ENCODE results near the gene EXT2.

The EXT2 gene

GRCh38 chr11:44083906-44084305, 11.6 kb upstream of the EXT2 start:
- Histone ChIP-seq H2BK5ac (ENCODE audit: low read depth, low read length, poor library complexity, severe bottlenecking) (no peak overlapping the region), H4K91ac (ENCODE audit: low read length) (no peak overlapping the region), H3K4me1 (ENCODE audit: control insufficient read depth, insufficient read depth, low read depth, low read length) (no peaks in the 10 kb centered on the region), H3K14ac (ENCODE audit: low read length in 2 of 2) (no peak overlapping the region), H3K79me1 (replicated peaks; ENCODE audit: low read length, poor library complexity, severe bottlenecking) (no peaks in the 10 kb centered on the region), H2AFZ (ENCODE audit: low read depth, low read length) (no peak overlapping the region), H3K4me2 (ENCODE audit: low read length, poor library complexity, severe bottlenecking) (no peak overlapping the region), H3K23ac (ENCODE audit: low read length in 2 of 2) (no peak overlapping the region), H3K36me3 (ENCODE audit: control insufficient read depth in 1 of 2, insufficient read depth in 2 of 2, low read depth in 1 of 2, low read length in 2 of 2) (peaks cover 0 to 57% of the 10 kb centered on the region in 2 experiments), H3K4ac (ENCODE audit: low read depth in 1 of 2, low read length in 2 of 2) (no peak overlapping the region), H3K9me3 (ENCODE audit: control insufficient read depth, low read length) (no peaks in the 10 kb centered on the region), H3K18ac (ENCODE audit: low read depth in 1 of 2, low read length in 2 of 2) (no peak overlapping the region), H2BK15ac (ENCODE audit: low read depth, poor library complexity, severe bottlenecking) (no peak overlapping the region), H2AK5ac (ENCODE audit: low read length, severe bottlenecking) (no peak overlapping the region), H3K27ac (ENCODE audit: low read length, poor library complexity, severe bottlenecking) (no peak overlapping the region), H2BK120ac (ENCODE audit: low read depth, low read length) (no peak overlapping the region), H4K8ac (ENCODE audit: low read length) (no peak overlapping the region), H3K27me3 (ENCODE audit: control insufficient read depth in 1 of 2, insufficient read depth in 1 of 2, low read length in 2 of 2) (peaks cover 0 to 7% of the 10 kb centered on the region in 2 experiments), H3K4me3 (ENCODE audit: insufficient read depth in 1 of 2, low read depth in 1 of 2, low read length in 2 of 2) (no peak overlapping the region), H3K9ac (ENCODE audit: low read length) (no peak overlapping the region), H2BK12ac (ENCODE audit: low read length in 2 of 2) (no peak overlapping the region)
- WGBS: 82% methylated on average over 3 of the region's 5 CpGs
- DNase-seq: no peak

DNA sequence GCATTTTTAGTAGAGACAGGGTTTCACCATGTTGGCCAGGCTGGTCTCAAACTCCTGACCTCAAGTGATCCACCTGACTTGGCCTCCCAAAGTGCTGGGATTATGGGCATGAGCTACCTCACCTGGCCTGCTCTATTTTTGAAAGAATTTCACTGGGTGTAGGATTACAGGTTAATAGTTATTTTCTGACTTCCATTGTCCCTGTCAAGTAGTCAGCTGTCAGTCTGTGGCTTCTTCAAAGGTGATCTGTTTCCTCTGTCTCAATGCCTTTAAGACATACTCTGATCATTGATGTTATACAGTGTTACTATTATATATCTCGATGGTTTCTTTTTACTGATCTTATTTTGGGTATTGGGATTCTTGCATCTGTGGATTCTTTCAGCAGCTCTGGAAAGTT, 10.1 kb upstream of the EXT2 start:
- Histone ChIP-seq H2AFZ (ENCODE audit: low read depth, low read length) (no peak overlapping the region), H3K4me1 (ENCODE audit: control insufficient read depth, insufficient read depth, low read depth, low read length) (no peaks in the 10 kb centered on the region), H3K4ac (ENCODE audit: low read depth in 1 of 2, low read length in 2 of 2) (no peak overlapping the region), H4K8ac (ENCODE audit: low read length) (no peak overlapping the region), H3K27me3 (ENCODE audit: control insufficient read depth in 1 of 2, insufficient read depth in 1 of 2, low read length in 2 of 2) (peaks cover 0 to 3% of the 10 kb centered on the region in 2 experiments), H3K23ac (ENCODE audit: low read length in 2 of 2) (no peak overlapping the region), H2BK5ac (ENCODE audit: low read depth, low read length, poor library complexity, severe bottlenecking) (no peak overlapping the region), H3K4me3 (ENCODE audit: insufficient read depth in 1 of 2, low read depth in 1 of 2, low read length in 2 of 2) (no peak overlapping the region), H2BK12ac (ENCODE audit: low read length in 2 of 2) (no peak overlapping the region), H3K14ac (ENCODE audit: low read length in 2 of 2) (no peak overlapping the region), H3K36me3 (ENCODE audit: control insufficient read depth in 1 of 2, insufficient read depth in 2 of 2, low read depth in 1 of 2, low read length in 2 of 2) (peaks cover 0 to 50% of the 10 kb centered on the region in 2 experiments), H3K79me1 (replicated peaks; ENCODE audit: low read length, poor library complexity, severe bottlenecking) (no peaks in the 10 kb centered on the region), H2BK15ac (ENCODE audit: low read depth, poor library complexity, severe bottlenecking) (no peak overlapping the region), H3K9ac (ENCODE audit: low read length) (no peak overlapping the region), H3K4me2 (ENCODE audit: low read length, poor library complexity, severe bottlenecking) (no peak overlapping the region), H2AK5ac (ENCODE audit: low read length, severe bottlenecking) (no peak overlapping the region), H3K18ac (ENCODE audit: low read depth in 1 of 2, low read length in 2 of 2) (no peak overlapping the region), H3K9me3 (ENCODE audit: control insufficient read depth, low read length) (no peaks in the 10 kb centered on the region), H3K27ac (ENCODE audit: low read length, poor library complexity, severe bottlenecking) (no peak overlapping the region), H2BK120ac (ENCODE audit: low read depth, low read length) (no peak overlapping the region), H4K91ac (ENCODE audit: low read length) (no peak overlapping the region)
- WGBS: 100% methylated on average over 1 of the region's 1 CpG
- DNase-seq: no peak

GRCh38 chr11:44088377-44088776, 7.1 kb upstream of the EXT2 start:
- Histone ChIP-seq H3K23ac (ENCODE audit: low read length in 2 of 2) (no peak overlapping the region), H3K36me3 (ENCODE audit: control insufficient read depth in 1 of 2, insufficient read depth in 2 of 2, low read depth in 1 of 2, low read length in 2 of 2) (peaks cover 0 to 23% of the 10 kb centered on the region in 2 experiments), H3K27me3 (ENCODE audit: control insufficient read depth in 1 of 2, insufficient read depth in 1 of 2, low read length in 2 of 2) (peaks cover 0 to 21% of the 10 kb centered on the region in 2 experiments), H4K8ac (ENCODE audit: low read length) (no peak overlapping the region), H3K14ac (ENCODE audit: low read length in 2 of 2) (no peak overlapping the region), H3K4me1 (ENCODE audit: control insufficient read depth, insufficient read depth, low read depth, low read length) (no peaks in the 10 kb centered on the region), H3K18ac (ENCODE audit: low read depth in 1 of 2, low read length in 2 of 2) (no peak overlapping the region), H2AK5ac (ENCODE audit: low read length, severe bottlenecking) (no peak overlapping the region), H3K79me1 (replicated peaks; ENCODE audit: low read length, poor library complexity, severe bottlenecking) (no peaks in the 10 kb centered on the region), H3K4ac (ENCODE audit: low read depth in 1 of 2, low read length in 2 of 2) (no peak overlapping the region), H3K9me3 (ENCODE audit: control insufficient read depth, low read length) (no peaks in the 10 kb centered on the region), H3K4me2 (ENCODE audit: low read length, poor library complexity, severe bottlenecking) (no peak overlapping the region), H2BK120ac (ENCODE audit: low read depth, low read length) (no peak overlapping the region), H2BK5ac (ENCODE audit: low read depth, low read length, poor library complexity, severe bottlenecking) (no peak overlapping the region), H2BK15ac (ENCODE audit: low read depth, poor library complexity, severe bottlenecking) (no peak overlapping the region), H2AFZ (ENCODE audit: low read depth, low read length) (no peak overlapping the region), H4K91ac (ENCODE audit: low read length) (no peak overlapping the region), H3K27ac (ENCODE audit: low read length, poor library complexity, severe bottlenecking) (no peak overlapping the region), H2BK12ac (ENCODE audit: low read length in 2 of 2) (no peak overlapping the region), H3K4me3 (ENCODE audit: insufficient read depth in 1 of 2, low read depth in 1 of 2, low read length in 2 of 2) (no peak overlapping the region), H3K9ac (ENCODE audit: low read length) (no peak overlapping the region)
- 91% methylated on average over 4 of the region's 4 CpGs for WGBS
- DNase-seq: no peak

GRCh38 chr11:44088871-44089270, 6.6 kb upstream of the EXT2 start:
- H3K36me3 ChIP-seq (ENCODE audit: control insufficient read depth in 1 of 2, insufficient read depth in 2 of 2, low read depth in 1 of 2, low read length in 2 of 2): peaks cover 0 to 18% of the 10 kb centered on the region in 2 experiments
- peaks cover 0 to 21% of the 10 kb centered on the region in 2 experiments for H3K27me3 ChIP-seq (ENCODE audit: control insufficient read depth in 1 of 2, insufficient read depth in 1 of 2, low read length in 2 of 2)
- H2AFZ ChIP-seq (ENCODE audit: low read depth, low read length): no peak overlapping the region
- no peaks in the 10 kb centered on the region for H3K4me1 ChIP-seq (ENCODE audit: control insufficient read depth, insufficient read depth, low read depth, low read length)
- no peak overlapping the region for H2AK5ac ChIP-seq (ENCODE audit: low read length, severe bottlenecking)
- H3K4ac ChIP-seq (ENCODE audit: low read depth in 1 of 2, low read length in 2 of 2): no peak overlapping the region
- no peak overlapping the region for H3K18ac ChIP-seq (ENCODE audit: low read depth in 1 of 2, low read length in 2 of 2)
- no peaks in the 10 kb centered on the region for H3K9me3 ChIP-seq (ENCODE audit: control insufficient read depth, low read length)
- H3K79me1 ChIP-seq (replicated peaks; ENCODE audit: low read length, poor library complexity, severe bottlenecking): no peaks in the 10 kb centered on the region
- no peak overlapping the region for H3K23ac ChIP-seq (ENCODE audit: low read length in 2 of 2)
- WGBS: 64% methylated on average over 4 of the region's 4 CpGs
- no peak overlapping the region for H2BK5ac ChIP-seq (ENCODE audit: low read depth, low read length, poor library complexity, severe bottlenecking)
- DNase-seq: no peak
- H3K9ac ChIP-seq (ENCODE audit: low read length): no peak overlapping the region
- no peak overlapping the region for H2BK15ac ChIP-seq (ENCODE audit: low read depth, poor library complexity, severe bottlenecking)
- H4K91ac ChIP-seq (ENCODE audit: low read length): no peak overlapping the region
- no peak overlapping the region for H4K8ac ChIP-seq (ENCODE audit: low read length)
- no peak overlapping the region for H3K4me3 ChIP-seq (ENCODE audit: insufficient read depth in 1 of 2, low read depth in 1 of 2, low read length in 2 of 2)
- H3K4me2 ChIP-seq (ENCODE audit: low read length, poor library complexity, severe bottlenecking): no peak overlapping the region
- no peak overlapping the region for H3K14ac ChIP-seq (ENCODE audit: low read length in 2 of 2)
- no peak overlapping the region for H3K27ac ChIP-seq (ENCODE audit: low read length, poor library complexity, severe bottlenecking)
- no peak overlapping the region for H2BK120ac ChIP-seq (ENCODE audit: low read depth, low read length)
- H2BK12ac ChIP-seq (ENCODE audit: low read length in 2 of 2): no peak overlapping the region
